Bronchial epithelial cell (primary cell): ENCODE measurements around the gene ARL4C. TPM values are rescaled to one million over a fixed set of nuclear protein-coding genes. Genes with fewer than 3 reads are reported as not detected.

ENCODE experiments used
- DNase-seq: peaks from one replicate; pipeline ENCODE4 v3.0.0-alpha.2; 2010; ENCODE audit warnings: low read depth
- FAIRE-seq: peaks from 2 replicates; lab custom pipeline; 2011; peaks lifted over from hg19 to GRCh38; lab: Jason Lieb, UNC
- H3K27me3 ChIP-seq: 2 replicates; pipeline ENCODE4 v1.5.1; 2011; ENCODE audit warnings: low read length; ENCODE audit not compliant: control insufficient read depth, insufficient read depth
- H3K36me3 ChIP-seq: 2 replicates; pipeline ENCODE4 v1.5.1; 2011; ENCODE audit warnings: low read length; ENCODE audit not compliant: control insufficient read depth, insufficient read depth
- H3K4me3 ChIP-seq: 2 replicates; pipeline ENCODE4 v1.5.1; 2011; ENCODE audit warnings: mild to moderate bottlenecking, low read depth, low read length, control low read depth
- total RNA-seq: library from RNA; depleted of rRNA; stranded (reverse); fragments of >200 nt; gene quantifications from 2 replicates; pipeline ENCODE4 v1.2.1, GENCODE V29; 2014
- TF ChIP-seq, protein P1 (sequence below): IDR thresholded peaks from 2 replicates; pipeline ENCODE4 v1.5.1; 2011; ENCODE audit warnings: mild to moderate bottlenecking, moderate library complexity, low read length, control low read depth, inconsistent platforms; ENCODE audit not compliant: insufficient read depth, severe bottlenecking

The ARL4C gene
- total RNA-seq, 1 donor from 2014 or later, result 9.5 TPM

DNA sequence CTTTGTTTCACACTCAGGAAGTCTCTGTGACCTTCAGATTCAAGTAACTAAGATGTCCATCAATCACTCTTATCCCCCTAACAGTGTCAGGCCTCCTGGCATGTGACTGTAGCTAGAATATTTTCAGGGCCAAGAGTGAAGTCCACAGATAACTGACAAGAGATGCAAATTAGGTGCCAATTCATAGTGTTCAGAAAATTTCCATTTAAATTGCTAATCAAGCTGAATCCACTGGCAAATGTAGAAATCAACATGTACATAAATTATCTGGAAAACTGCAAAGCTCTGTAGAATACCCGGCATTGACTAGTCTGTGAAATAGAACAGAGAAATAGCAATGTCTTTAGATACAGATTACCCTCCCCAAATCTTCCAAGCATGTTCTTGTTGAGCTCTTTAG, 38.6 kb upstream of the ARL4C start:
- Histone ChIP-seq H3K27me3 (no peaks in the 10 kb centered on the region), H3K4me3 (no peak overlapping the region), H3K36me3 (no peaks in the 10 kb centered on the region)
- TF ChIP-seq, protein P1, sequence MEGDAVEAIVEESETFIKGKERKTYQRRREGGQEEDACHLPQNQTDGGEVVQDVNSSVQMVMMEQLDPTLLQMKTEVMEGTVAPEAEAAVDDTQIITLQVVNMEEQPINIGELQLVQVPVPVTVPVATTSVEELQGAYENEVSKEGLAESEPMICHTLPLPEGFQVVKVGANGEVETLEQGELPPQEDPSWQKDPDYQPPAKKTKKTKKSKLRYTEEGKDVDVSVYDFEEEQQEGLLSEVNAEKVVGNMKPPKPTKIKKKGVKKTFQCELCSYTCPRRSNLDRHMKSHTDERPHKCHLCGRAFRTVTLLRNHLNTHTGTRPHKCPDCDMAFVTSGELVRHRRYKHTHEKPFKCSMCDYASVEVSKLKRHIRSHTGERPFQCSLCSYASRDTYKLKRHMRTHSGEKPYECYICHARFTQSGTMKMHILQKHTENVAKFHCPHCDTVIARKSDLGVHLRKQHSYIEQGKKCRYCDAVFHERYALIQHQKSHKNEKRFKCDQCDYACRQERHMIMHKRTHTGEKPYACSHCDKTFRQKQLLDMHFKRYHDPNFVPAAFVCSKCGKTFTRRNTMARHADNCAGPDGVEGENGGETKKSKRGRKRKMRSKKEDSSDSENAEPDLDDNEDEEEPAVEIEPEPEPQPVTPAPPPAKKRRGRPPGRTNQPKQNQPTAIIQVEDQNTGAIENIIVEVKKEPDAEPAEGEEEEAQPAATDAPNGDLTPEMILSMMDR, result no peak
- DNase-seq, result no peak
- FAIRE-seq, result no peak

DNA sequence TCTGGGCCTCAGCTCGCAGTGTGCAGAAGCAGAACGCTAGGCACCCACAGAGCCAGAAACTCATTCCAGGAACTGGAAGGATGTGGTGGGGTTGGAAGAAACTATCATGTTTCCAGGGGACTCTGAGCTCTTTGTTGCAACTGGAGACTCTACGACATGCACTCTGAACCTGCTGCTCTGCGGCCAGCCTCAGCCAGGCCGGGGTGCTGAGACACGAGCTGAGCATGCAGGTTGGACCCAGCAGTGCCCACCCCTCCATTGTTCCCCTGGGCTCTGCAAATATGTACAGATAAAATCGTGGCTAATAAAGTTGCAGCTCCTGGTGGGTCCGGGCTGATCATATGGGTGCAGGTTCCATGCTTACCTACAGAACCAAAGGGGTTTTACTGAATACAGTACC, 37.6 kb upstream of the ARL4C start:
- no peaks in the 10 kb centered on the region for H3K36me3 ChIP-seq
- TF ChIP-seq, protein P1, result no peak
- DNase-seq (no peak), FAIRE-seq (no peak)
- no peaks in the 10 kb centered on the region for H3K27me3 ChIP-seq
- no peak overlapping the region for H3K4me3 ChIP-seq

DNA sequence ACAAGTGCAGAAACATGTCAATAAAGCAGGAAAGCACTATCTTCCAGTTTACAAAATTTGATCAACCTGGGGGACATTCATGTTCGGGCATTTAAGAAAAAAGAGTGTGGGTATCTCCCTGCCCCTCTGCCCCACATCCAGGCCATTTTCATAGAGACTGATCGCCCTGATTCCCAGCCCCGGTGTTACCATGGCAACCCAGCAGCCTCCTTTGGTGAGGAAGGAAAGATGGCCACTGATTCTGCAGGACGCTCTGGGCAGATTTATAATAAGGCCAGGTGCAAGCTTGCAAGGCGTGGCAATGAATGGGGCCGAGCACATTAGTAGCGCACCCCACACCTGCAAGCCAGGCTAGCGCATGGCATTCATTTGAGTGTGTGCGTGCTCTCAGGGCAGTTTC, 36.7 kb upstream of the ARL4C start:
- DNase-seq, result no peak
- Histone ChIP-seq H3K4me3 (no peak overlapping the region), H3K36me3 (no peaks in the 10 kb centered on the region), H3K27me3 (no peaks in the 10 kb centered on the region)
- FAIRE-seq, result no peak
- TF ChIP-seq, protein P1, result no peak

DNA sequence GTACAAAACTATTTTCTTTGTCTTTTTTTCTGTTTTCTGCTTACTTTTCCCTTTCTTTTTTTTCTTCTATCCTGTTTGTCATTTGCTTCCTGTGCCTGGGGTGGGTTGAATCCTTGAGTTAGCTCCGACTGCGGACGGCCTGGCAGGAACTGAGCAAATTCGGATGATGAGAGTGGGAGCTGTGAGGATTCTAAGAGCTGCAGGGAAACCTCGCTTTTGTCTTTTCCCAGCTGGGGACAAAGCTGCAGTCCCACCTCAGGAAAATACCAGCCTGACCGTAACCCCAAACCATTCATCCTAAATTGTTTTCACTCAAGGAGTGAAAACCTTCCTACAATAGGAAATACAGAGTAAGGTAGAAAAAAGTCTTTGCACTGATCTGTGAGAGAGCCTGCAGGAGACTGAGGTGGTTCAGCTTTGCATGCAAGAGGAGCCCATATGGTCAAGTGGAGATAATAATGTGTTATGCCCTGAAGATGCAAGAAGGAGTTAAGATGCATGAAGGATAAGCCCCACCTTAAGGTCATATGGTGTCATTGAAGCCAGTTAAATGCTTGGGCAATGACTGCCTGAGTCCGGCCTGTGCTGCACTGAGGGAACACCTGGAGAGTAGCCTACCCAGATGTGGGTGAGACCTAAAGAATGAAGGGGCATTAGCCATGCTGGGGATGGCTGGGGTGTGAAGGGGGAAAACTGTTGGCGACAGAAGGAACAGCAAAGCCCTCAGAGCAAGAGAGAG, 31.7 kb upstream of the ARL4C start:
- H3K4me3 ChIP-seq, result no peak overlapping the region
- FAIRE-seq (no peak), DNase-seq (no peak)

DNA sequence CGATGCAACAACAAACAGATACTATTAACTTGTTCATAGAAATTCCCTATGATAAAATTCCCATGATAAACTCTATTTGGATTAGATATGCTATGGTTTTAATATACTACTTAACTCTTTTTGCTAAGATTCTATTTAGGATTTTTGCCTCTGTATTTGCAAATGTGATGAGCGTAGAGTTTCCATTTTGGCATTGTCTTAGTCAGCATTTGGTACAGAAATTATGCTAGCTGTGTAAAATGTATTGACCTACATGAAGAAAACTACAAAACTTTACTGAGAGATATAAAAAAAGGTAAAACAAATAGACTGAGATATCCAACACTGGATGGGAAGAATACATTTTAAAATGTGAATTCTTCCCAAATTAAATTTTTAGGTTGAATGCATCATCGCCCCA, 29.8 kb upstream of the ARL4C start:
- DNase-seq (no peak), FAIRE-seq (no peak)
- Histone ChIP-seq H3K27me3 (no peaks in the 10 kb centered on the region), H3K4me3 (no peak overlapping the region), H3K36me3 (no peaks in the 10 kb centered on the region)
- TF ChIP-seq, protein P1, result no peak

More for the DNA sequence above, 31.7 kb upstream of the ARL4C start:
- Histone ChIP-seq H3K36me3 (no peaks in the 10 kb centered on the region), H3K27me3 (no peaks in the 10 kb centered on the region)
- TF ChIP-seq, protein P1, result no peak

DNA sequence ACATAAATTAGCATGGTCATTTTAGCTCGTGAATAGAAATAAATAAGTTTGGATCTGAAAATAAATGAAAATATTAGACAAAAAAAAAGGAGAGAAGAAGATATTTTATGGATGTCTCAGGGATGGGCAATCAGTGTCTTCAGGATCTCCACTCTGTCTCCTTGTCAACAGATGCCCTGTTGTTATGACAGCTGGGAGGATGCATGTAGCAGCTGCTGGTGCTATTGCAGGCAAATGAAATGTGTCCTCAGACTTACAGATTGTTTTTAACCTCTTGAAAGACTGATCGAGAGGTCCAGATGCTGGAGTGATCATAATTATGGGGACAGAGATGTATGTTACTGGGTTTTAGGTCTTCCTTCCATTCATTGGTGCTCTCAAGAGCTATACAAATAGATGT, 24.7 kb upstream of the ARL4C start:
- Histone ChIP-seq H3K36me3 (no peaks in the 10 kb centered on the region), H3K4me3 (no peak overlapping the region), H3K27me3 (no peaks in the 10 kb centered on the region)
- FAIRE-seq, result no peak
- TF ChIP-seq, protein P1, result no peak
- DNase-seq, result no peak
